Activated CD8-positive, alpha-beta memory T cell treated with anti-CD3 and anti-CD28 coated beads, Interleukin-2, amount 50 U/mL, for 48 hours (primary cell): Measurements from ENCODE around the gene FAM240A.
"Not testable (repeated sequence)": the region's sequence is repeated elsewhere in the genome, so short reads cannot be mapped to it uniquely, and the experiment has no call there.

Source experiments
- DNase-seq: peaks from one replicate; pipeline ENCODE4 v3.0.0-alpha.2; 2020

The FAM240A gene

DNA sequence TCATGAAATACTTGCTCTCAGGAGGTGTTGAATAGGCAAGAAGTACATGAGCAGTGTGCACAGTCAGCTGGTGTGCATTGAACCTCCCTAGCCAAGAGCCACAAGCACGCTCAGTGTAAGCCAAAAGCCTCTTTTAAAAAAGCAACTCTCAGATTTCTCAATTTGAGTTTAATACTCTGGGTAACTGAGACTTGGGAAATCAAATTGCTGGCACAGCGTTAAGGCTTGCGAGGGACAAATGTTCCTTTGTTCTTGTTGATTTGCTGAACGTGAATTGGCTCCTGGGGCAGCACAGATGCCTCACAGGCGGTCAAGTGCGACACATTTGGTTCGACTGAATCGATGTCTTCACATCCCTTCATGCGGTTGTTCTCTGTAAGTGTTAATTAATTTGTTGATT, at the start of gene FAM240A:
TSS of gene FAM240A (plus strand) at position 202 of the 400 bp plus-strand sequence. CDS start at position 361, 159 bp downstream.
- DNase-seq = no peak

DNA sequence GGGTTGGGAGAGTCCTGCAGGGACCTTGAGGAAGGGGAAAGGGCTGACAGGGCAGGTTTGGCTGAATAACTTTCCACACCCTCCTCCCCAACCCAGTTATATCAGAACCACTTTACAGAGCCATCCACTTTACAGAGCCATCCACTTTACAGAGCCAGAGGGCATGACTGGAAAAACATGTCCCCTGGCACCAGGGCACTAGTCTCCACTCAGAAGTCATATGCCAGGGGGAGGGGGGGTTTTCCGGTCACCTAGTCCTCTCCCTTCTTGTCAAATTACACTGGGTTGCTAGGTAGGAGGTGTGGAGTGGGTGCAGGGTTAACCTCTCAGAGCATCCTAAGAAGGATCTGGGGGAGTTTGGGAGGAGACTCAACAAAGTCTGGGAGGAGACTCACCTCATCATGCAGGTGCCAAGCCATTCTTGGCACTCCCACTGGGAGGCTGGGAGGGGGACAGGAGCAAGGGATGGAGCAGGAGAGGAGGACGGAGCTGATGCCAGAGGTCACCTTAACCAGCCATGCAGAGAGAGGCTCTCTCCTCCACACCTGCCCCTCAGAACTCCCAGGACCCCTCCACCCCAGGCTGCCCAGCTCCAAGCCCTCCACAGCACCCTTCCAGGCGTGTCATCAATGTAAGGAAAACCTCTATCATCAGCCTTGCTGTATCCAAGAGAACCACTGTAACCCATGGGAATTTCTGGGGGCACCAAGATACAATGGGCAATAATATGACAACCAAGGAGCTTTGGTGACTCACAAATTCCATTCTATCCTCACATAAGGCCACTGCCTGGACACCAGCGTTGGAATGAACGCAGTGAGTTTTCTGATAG, 47.9 kb upstream of the FAM240A start:
- no peak for DNase-seq

DNA sequence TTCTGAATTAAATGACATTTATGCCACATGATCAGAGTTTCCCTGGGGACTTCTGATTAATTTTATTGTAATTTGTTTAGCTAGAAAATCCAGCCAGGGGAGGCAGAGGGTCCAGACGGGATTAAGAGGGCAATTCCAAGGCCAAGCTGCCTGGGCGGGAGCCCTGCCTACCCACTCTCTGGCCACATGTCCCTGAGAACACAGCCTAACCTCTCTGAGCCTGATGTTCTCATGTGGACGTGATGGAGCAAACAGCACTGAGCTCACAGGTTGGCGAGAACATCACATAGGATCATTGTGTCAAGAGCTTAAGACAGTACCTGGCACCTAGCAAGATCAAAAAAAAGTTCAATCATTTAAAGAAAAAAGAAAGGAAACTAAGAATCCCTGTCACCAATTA, 47.2 kb upstream of the FAM240A start:
- no peak for DNase-seq

DNA sequence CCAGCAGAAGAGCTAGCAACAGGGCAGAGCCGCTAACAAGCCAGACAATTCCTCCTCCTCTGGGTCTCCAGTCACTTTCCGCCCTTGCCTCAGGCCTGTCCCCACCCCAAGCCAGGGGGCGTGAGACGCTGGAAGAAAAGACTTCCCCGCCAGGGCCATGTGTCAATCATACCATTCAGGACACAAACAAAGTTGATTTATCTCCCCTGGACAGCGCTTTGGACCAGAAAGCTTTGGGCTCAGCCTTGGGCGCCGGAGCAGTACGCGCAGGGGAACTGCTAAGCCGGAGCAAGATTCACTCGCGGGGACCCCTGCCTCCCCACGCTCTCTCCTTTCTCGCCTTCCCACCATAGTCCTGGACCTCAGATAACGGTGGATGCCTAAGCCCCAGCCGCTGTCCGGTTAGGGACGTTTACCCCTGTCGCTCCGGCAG, 46.7 kb upstream of the FAM240A start:
- no peak for DNase-seq

DNA sequence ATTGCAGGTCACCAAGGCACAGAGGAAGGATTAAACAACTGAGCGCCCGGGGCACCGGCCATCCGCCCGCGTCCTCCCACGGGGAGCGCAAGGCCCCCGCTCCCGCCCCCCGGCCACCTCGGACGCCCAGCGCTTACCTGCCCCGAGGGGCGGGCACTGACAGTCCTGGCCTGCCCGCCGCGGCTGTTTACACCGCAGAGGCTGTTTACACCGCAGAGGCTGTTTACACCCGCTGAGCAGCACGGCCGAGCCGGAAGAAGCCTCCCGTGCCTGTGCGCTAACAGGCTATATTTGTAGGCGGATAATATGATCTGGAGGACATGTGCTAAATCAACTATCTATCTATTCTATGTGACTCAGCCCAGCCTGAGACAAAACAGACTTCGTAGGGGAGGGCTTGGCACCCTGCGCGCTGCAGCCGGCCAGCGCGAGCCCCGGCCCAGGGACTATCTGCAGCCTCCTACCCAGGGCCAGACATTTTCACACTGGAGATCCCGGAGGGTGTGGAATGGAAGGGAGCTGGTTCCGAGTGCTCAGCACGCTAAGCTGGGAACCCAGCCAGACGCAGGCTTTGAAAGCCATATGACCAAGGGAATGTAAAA, 46.2 kb upstream of the FAM240A start, which contains the start of gene LRRC2:
TSS of gene LRRC2 (minus strand) at position 263 of the 602 bp plus-strand sequence. CDS start 14,711 bp downstream, outside the sequence.
- DNase-seq = no peak

DNA sequence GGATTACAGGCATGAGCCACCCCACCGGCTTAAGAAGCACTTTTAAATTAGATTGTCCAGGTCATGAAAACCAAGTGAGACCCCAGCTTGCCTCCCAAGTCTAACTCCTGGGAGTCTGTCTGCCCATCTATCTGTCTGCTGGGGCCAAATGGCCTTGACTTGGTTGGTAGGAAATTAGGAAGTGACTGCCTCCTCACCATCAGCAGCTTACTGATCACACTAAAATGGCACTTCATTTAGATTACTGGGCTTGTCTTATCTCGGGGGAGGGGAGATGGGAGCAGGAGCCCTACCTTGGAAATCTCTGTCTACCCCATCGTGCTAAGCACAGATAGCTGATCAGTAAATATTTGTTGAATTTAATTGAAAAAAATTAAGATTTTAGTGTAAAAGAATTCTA, 40.6 kb upstream of the FAM240A start:
- no peak for DNase-seq

DNA sequence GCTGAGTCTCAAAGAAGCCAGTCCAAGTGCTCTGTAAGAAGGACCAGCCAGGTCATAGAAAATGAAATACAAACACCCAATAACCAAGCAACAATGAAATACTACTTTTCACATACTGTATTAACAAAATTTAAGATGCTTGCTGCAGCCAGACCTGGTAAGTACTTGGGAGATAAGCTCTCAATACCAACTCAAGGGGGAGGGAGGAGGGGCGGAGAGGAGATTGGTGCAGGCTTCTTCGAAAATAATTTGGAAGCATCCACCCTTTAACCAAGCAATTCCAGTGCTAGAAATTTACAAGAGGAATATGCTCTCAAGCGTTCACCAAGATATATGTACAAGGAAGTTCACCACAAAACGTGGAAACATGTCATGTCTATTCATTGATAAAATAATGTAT, 38.6 kb upstream of the FAM240A start:
- DNase-seq = no peak

DNA sequence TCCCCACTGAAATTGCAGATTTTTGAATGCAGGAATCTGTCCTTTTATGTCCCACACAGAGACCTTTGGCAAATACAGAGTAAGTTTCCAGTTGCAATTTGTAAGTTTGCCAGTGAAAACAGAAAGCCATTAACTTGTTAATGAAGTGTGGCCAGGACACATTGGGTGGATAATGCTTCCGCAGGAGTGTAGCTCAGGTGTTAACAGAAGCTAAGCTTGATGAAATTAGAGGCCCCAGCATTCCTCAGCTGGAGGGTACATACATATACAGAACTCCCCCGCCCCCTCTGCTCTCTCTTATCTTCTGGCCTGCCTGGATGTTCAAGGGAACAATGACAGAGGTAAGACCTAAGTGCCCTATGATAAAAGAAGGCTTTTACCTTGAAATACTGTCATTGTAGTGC, 38.1 kb upstream of the FAM240A start:
- no peak for DNase-seq

DNA sequence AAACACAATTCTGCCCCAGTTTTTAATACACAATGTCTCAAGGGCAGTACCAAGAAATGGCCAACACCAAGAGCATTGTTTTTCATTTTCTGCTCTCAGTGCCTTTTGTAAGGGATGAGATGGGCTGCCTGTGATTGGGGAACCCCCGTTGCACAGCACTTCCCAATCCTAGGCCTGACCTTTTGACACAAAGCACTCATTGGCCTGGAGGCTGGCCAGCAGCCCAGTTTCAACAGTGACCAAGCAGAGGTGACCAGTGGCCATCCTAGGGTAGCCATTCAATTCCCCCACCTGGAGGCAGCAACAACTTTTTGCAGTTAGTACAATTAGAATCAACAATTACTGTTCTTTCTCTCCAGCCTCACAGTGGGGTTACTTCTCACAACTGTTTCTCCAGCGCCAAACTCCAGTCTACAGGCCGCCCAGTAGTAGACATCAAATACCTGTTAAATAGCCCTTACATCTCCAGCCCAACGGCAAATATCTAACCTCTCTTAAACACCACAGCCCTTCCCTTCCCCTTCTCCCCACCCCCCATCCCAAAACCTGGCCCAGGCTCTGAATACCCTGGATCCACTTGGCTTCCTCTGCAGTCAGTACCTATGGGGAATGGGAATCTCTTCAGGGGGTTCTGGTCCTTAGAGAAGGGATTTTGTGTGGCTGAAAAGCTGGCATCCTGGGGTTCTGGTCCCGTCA, 37.3 kb upstream of the FAM240A start:
- DNase-seq = no peak

DNA sequence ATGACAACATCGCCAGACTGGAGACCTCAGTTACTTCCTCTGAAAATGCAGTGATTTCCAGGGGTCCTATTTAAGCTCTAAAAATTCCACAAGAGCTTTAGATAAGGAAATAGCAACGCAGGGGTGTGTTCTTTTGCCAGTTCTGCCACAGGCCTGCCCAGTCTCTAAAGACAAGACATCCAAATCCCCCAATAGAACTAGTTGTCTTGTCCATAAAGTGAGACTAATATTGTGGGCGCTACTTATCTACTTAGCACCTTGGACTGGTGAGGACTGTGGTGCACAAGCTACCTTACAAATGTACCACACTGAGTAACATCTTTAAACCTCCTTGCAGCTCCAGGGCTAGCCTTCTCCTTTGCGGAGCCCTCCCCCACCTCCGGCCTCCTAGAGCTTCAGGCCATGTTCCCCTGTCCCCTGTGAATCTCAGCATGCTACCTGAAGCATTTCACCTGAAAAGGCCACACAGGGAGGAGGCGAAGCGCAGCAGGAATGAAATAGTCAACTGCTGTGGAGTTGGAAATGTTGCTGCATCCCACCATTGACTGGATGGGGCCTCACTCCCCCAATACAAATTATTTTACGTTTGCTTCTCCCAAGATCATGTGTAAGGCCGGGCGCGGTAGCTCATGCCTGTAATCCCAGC, 36.6 kb upstream of the FAM240A start:
- no peak for DNase-seq

DNA sequence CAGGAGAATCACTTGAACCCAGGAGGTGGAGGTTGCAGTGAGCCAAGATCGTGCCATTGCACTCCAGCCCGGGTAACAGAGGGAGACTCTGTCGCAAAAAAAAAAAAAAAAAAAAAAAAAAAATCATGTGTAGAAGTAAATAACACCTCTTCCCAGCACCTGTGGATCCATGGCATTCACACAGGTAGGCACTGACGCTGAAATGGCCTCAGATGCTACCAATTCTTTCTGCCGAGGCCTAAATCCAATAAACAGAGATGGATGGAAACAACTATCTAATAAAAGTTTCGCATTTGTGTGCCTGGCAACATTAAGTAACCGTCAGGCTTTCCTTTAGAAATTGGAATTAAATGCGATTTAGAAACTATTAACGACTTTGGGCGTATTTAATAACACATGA, 35.9 kb upstream of the FAM240A start:
- no peak for DNase-seq

DNA sequence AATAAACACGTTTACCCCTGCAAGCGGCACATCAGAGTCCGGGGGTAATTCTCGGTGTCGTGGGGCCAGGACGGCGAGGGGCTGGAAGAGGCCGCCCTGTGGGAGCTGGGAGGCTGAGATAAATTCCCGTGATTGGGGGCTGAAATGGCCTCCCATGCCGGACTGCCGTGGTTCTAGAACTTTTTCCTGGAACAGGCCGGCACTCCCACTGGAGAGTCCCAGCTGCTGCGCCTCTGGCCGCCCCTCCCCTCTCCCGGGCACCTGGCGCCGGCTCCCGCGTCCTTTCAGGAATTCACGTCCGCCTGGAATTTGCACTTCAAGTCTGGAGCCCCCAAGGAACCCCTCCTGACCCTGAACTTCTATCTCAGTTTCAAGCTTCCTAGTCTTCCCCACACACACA, 35.4 kb upstream of the FAM240A start:
- DNase-seq = no peak

DNA sequence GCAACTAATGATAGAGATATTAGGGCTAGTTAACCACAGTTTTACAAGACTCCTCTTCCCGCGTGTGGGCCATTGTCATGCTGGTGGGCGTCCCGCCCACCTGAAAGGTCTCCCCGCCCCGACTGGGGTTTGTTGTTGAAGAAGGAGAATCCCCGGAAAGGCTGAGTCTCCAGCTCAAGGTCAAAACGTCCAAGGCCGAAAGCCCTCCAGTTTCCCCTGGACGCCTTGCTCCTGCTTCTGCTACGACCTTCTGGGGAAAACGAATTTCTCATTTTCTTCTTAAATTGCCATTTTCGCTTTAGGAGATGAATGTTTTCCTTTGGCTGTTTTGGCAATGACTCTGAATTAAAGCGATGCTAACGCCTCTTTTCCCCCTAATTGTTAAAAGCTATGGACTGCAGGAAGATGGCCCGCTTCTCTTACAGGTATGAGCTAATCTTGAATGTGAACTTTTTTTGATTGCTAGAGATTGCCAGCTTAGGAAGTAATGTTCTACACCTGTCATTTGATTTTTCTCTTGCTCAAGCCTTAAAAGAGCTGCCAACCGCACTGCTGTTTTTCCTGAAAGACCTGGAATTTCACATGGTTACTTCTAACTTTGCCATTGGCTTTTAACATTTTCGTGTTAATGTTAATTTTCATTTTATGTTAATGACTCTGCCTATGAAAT, 34.6 kb upstream of the FAM240A start:
- not testable (repeated sequence) for DNase-seq

DNA sequence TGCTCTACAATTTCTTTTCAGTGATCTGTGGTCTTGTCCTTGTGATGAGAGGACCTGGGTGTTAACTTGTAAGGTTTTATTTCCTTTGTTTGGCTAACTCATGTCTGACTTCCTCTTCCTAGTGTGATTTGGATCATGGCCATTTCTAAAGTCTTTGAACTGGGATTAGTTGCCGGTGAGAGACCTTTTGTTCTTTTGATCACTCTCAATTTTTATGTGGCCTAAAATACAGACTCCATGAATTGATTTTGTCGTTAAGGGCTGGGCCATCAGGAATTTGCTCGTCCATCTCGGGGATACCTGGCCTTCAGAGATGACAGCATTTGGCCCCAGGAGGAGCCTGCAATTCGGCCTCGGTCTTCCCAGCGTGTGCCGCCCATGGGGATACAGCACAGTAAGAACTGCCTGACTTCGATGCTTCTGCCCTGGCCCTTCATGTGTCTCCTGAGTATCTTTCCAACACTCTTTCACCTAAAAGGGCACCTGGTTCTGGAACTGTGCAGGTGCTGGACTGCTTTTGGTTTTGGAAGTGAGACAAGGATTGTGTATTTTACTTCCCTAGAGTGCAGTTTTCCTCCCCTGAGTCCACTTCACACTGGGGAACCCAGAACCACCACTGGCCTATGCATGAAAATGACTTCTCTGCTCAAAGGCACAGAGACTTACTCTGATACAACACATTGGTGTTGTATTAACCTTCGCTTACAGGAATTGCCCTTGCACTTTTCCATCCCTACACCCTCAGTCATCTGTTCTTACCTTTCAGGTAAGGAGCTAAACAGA, 33.2 kb upstream of the FAM240A start:
- no peak for DNase-seq

DNA sequence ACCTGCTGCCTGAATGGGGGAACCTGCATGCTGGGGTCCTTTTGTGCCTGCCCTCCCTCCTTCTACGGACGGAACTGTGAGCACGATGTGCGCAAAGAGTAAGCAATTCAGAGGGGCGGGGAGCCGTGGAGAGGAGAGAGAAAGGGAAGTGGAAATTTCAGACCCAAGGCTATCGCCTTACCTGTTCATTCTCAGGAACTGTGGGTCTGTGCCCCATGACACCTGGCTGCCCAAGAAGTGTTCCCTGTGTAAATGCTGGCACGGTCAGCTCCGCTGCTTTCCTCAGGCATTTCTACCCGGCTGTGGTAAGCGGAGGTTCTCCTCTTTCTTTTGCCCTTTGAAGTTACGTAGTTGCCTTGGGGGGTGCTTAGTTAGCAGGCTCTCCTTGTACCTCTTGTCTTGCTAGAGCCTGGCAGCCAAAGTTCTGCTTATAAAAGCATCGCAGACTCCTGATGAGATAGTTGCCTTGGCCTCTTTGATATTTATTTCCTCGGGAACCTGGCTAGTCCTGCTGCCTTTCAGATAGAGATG, 32.5 kb upstream of the FAM240A start:
- no peak for DNase-seq

DNA sequence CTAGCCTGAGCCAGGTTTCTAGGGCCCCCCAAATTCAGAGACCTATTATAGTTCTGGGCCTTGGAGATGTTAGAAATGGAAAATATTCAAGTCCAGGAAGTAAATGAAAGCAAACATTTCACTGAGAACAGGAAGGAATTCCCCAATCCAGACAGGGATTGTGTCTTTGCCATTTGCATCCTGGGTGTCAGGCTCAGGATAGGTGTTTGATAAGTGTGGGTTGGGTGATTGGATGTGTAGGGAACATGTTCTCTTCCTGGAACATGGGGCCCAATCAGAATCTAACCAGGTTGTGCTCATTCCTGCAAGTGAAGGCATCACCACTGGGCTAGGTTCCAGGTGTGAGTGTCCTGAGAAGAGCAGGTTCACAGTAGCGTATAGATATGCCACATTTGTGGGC, 31.6 kb upstream of the FAM240A start:
- DNase-seq = no peak

DNA sequence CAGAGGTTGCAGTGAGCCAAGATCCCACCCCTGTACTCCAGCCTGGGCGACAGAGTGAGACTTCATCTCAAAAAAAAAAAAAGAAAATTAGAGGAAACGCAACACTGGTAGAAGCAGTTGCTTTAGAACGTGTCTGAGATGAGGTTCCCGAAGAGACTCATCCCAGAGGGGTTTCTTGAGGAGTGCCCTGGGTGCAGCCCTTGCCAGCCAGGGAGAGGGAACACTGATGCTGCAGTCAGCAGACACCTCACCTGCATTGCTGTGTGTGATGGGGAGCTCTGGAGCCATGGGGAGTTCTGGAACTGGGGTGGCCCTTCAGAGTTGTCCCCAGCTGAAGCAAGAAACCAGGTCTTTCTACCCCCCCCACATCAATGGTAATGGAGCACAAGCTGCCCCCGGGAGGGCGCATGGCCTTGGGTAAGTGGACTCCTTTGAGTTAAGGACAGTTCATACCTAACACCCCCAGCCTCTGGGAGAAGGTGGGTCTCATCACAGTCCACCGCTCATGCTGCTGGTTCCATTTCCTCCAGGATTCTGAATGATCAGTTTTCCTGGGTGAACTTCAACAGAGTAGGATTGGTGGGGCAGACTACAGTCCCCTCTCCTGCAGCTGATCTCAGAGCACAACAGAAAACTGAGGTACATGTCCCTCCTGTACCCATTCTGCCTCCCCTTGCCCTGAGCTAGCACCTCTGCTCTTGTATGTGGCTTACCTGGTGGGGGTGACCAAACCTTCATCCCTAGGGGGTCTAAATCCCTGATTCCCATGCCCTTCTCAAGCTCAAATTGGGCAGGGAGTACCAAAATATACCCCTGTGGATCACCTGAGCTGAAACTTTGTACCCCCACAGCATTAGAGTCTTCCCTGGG, 27.5 kb upstream of the FAM240A start:
- no peak for DNase-seq

DNA sequence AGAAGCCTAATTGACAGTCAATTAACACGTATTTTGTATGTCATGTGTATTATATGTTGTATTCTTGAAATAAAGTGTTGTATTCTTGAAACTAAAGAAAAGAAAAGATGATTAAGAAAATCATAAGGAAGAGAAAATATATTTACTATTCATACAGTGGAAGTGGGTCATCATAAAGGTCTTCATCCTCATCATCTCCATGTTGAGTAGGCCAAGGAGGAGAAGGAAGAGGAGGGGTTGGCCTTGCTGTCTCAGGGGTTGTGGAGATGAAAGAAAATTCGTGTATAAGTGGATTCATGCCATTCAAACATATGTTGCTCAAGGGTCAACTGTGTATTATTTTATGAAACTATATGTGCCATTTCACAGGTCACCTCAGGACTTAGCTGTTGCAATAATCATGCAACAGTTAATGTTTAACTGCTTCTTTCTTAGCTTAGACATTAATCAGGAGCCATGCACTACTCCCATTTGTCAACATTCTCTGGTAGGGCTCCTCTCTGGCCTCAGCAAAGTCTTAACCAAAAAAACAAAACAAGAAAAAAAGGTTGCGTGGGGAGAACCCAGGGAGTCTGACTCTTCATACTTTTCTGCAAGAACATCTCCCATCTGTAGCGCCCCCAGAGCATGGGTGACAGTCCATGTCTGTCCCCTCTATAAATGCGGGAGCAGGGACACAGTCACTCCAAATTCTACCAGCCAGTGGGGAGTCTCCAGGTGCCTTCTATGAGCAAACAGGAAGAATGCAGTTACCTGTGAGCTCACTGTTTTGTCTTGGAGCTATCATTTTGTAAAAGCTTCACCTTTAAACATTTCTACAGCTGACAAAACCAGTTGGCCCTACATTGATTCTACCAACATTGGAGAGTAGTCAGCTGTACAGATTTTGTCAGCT, 26.3 kb upstream of the FAM240A start:
- DNase-seq = no peak

DNA sequence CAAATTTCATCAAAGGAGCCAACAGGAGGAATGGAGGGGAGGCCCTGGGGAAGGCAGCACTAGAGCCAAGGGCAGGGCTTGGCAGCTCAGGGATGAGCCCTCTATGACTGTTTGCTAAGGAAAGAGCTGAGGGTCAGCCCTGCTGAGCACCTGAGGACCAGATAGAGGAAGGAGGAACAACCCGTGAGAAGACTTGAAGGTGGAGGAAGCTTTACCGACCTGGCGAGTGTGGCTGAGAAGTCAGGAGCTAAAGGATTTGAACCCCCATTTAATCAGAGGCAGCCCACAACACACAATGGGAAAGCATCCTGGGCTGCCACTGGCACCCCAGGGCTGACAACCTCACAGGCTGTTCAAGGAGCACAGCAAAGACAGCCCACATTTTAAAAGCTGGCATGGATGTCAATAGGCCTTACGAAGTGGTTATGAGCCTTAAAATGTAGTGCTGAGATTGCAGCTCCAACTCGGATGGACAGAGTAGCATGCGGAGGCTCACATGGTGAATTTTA, 25.5 kb upstream of the FAM240A start:
- no peak for DNase-seq
